ENCODE data around the gene FGF11. TPM values are rescaled to one million over a fixed set of nuclear protein-coding genes. Genes with fewer than 3 reads are reported as not detected.

The FGF11 gene
- total and polyA plus RNA-seq, 2 of the 13 experiments (the other 11 are each of a cell fraction or from before 2014, with no cell fraction given), result 0.20 to 7.6 TPM

- in situ Hi-C loops (cut with HindIII; ENCODE audit: extremely low pct_ligation_motif_present, low pct_unique_long_range_greater_than_20kb), result no loop called here
Observed at GRCh38 chr17:7448461-7448860, 9.1 kb downstream of the FGF11 start.

More at GRCh38 chr17:7448461-7448860, 9.1 kb downstream of the FGF11 start:
- no peak for FAIRE-seq
- no peaks in the 10 kb centered on the region for H3K9me3 ChIP-seq (ENCODE audit: low read length)
- ATAC-seq, result no peak
- H3K27me3 ChIP-seq (ENCODE audit: control insufficient read depth in 1 of 2, insufficient read depth in 2 of 2, low read length in 2 of 2), result peaks cover 2 to 5% of the 10 kb centered on the region in 2 experiments; a peak in 2 of 5 replicates
- H3K4me3 ChIP-seq (replicated peaks in 1 of 3; ENCODE audit: insufficient read depth in 1 of 3, low read depth in 2 of 3, low read length in 3 of 3), result no peak overlapping the region
- no peak overlapping the region for H2AFZ ChIP-seq (ENCODE audit: low read length)
- intact Hi-C loops (cut with micrococcal nuclease; ENCODE audit: unreplicated experiment), result loop anchor here (5.0 kb wide), 1 partner anchor 34 kb away; the partner anchor contains the start of genes POLR2A and SLC35G6
- no peak for TF ChIP-seq SSRP1 (CRISPR knock-in tag; IDR thresholded peaks at IDR 0.05)
- no peak for TF ChIP-seq ADNP (CRISPR knock-in tag; IDR thresholded peaks at IDR 0.05)
- no peak for TF ChIP-seq PRDM4 (CRISPR knock-in tag; IDR thresholded peaks at IDR 0.05; ENCODE audit: borderline replicate concordance)
- no peak for TF ChIP-seq TFAP4 (IDR thresholded peaks at IDR 0.05; ENCODE audit: borderline replicate concordance, low read depth)
- TF ChIP-seq JUNB (CRISPR knock-in tag; IDR thresholded peaks at IDR 0.05; ENCODE audit: borderline replicate concordance), result no peak
- TF ChIP-seq RERE (CRISPR knock-in tag; IDR thresholded peaks at IDR 0.05; ENCODE audit: low read depth), result no peak
- no peak for TF ChIP-seq STAT5B (CRISPR knock-in tag; IDR thresholded peaks at IDR 0.05)
- no peak for TF ChIP-seq JDP2 (CRISPR knock-in tag; IDR thresholded peaks at IDR 0.05; ENCODE audit: borderline replicate concordance)
- TF ChIP-seq SAP130 (CRISPR knock-in tag; IDR thresholded peaks at IDR 0.05; ENCODE audit: low read depth), result no peak
- H3K79me2 ChIP-seq (ENCODE audit: insufficient read depth, low read length), result no peaks in the 10 kb centered on the region
- POLR2A ChIA-PET, result no interaction called here
- 97% methylated on average over 7 of the region's 7 CpGs for WGBS (ENCODE audit: low lambda C conversion rate)
- H3K4me2 ChIP-seq (ENCODE audit: low read depth, low read length), result no peak overlapping the region
- CTCF ChIA-PET (ENCODE audit: low intra/inter-chr PET ratio, low total read pairs), result no interaction called here
- H3K9ac ChIP-seq (ENCODE audit: insufficient read depth, low read depth, low read length), result no peak overlapping the region
- no peaks in the 10 kb centered on the region for H3K36me3 ChIP-seq (replicated peaks in 1 of 2; ENCODE audit: control insufficient read depth in 1 of 2, insufficient read depth in 2 of 2, low read length in 2 of 2)
- H3K27ac ChIP-seq (ENCODE audit: extremely low read length, insufficient read depth, low read length), result no peak overlapping the region
- no peak for DNase-seq (ENCODE audit: low spot score)
- peaks cover 23% of the 10 kb centered on the region for H3K4me1 ChIP-seq (ENCODE audit: insufficient read depth, low read length)
- H4K20me1 ChIP-seq (ENCODE audit: insufficient read depth, low read length), result no peaks in the 10 kb centered on the region
- BruUV-seq (replicated peaks), result no TSS peak

All from HepG2 (cell line).